Measurements from ENCODE around the gene QKI.

The QKI gene

GRCh38 chr6:163539101-163539762 is 124.7 kb downstream of the QKI start:
- DNase-seq: no peak

- no peak for DNase-seq
Observed at GRCh38 chr6:163543321-163543720, 128.8 kb downstream of the QKI start.

- no peak for DNase-seq
Observed at GRCh38 chr6:163545370-163545769, 130.9 kb downstream of the QKI start.

GRCh38 chr6:163547287-163547686 is 132.8 kb downstream of the QKI start:
- no peak for DNase-seq

- no peak for DNase-seq
Observed at GRCh38 chr6:163548624-163549023, 134.1 kb downstream of the QKI start.

- DNase-seq: no peak
Observed at GRCh38 chr6:163554032-163554431, 139.5 kb downstream of the QKI start.

GRCh38 chr6:163554663-163555062 is 140.1 kb downstream of the QKI start:
- peak; percentile 21 for DNase-seq

- DNase-seq: no peak
Observed at GRCh38 chr6:163559661-163560060, 145.1 kb downstream of the QKI start.

- no peak for DNase-seq
Observed at GRCh38 chr6:163563318-163563717, 148.8 kb downstream of the QKI start.

GRCh38 chr6:163564534-163564933 is 150.0 kb downstream of the QKI start:
- no peak for DNase-seq

- DNase-seq: peak; percentile 43
Observed at GRCh38 chr6:163565140-163565539, 150.6 kb downstream of the QKI start.

GRCh38 chr6:163566056-163566455 is 151.5 kb downstream of the QKI start:
- DNase-seq: no peak

GRCh38 chr6:163568275-163568674 is 153.8 kb downstream of the QKI start:
- no peak for DNase-seq

GRCh38 chr6:163570579-163571231 is 156.2 kb downstream of the QKI start:
- no peak for DNase-seq

- DNase-seq: no peak
Observed at GRCh38 chr6:163571730-163572129, 157.2 kb downstream of the QKI start.

GRCh38 chr6:163572612-163573011 is 158.1 kb downstream of the QKI start:
- no peak for DNase-seq

- no peak for DNase-seq
Observed at GRCh38 chr6:163573503-163574179, 159.1 kb downstream of the QKI start.

GRCh38 chr6:163576114-163576513 is 161.6 kb downstream of the QKI start:
- no peak for DNase-seq

- DNase-seq: no peak
Observed at GRCh38 chr6:163577404-163577803, 162.9 kb downstream of the QKI start.

- no peak for DNase-seq
Observed at GRCh38 chr6:163579111-163579879, 164.8 kb downstream of the QKI start.

- no peak for DNase-seq
Observed at GRCh38 chr6:163579880-163580295, 165.4 kb downstream of the QKI start.

GRCh38 chr6:163580311-163581030 is 166.0 kb downstream of the QKI start:
- DNase-seq: no peak

- no peak for DNase-seq
Observed at GRCh38 chr6:163583558-163583957, 169.0 kb downstream of the QKI start.
